Myocyte (in vitro differentiated cells): ENCODE results near the gene ABHD17A. TPM values are rescaled to one million over a fixed set of nuclear protein-coding genes. Genes with fewer than 3 reads are reported as not detected.

ENCODE experiments used
- DNase-seq: peaks from one replicate; pipeline ENCODE4 v3.0.0-alpha.2; 2012; ENCODE audit warnings: low read depth
- total RNA-seq: library from RNA; depleted of rRNA; stranded (reverse); fragments of >200 nt; gene quantifications from 2 replicates; pipeline ENCODE4 v1.2.3, GENCODE V29; 2014

Gene ABHD17A
- total RNA-seq, 1 donor from 2014 or later: 106 TPM

GRCh38 chr19:1839658-1840540 lies 45.4 kb downstream of the ABHD17A start:
- no peak for DNase-seq

GRCh38 chr19:1837625-1838105 lies 47.6 kb downstream of the ABHD17A start:
- peak; percentile 30 for DNase-seq

- no peak for DNase-seq
These were observed 48.1 kb downstream of the ABHD17A start for GRCh38 chr19:1837222-1837565.

GRCh38 chr19:1836458-1837221 lies 48.7 kb downstream of the ABHD17A start:
- DNase-seq: no peak

GRCh38 chr19:1833540-1833939 lies 51.8 kb downstream of the ABHD17A start:
- DNase-seq: peak; percentile 13

GRCh38 chr19:1832046-1832663 lies 53.1 kb downstream of the ABHD17A start:
- DNase-seq: no peak

GRCh38 chr19:1830978-1831377 lies 54.3 kb downstream of the ABHD17A start:
- no peak for DNase-seq

- no peak for DNase-seq
These were observed 54.7 kb downstream of the ABHD17A start for GRCh38 chr19:1830568-1830967.

- DNase-seq: no peak
These were observed 55.3 kb downstream of the ABHD17A start for GRCh38 chr19:1829958-1830357.

GRCh38 chr19:1828279-1829238 lies 56.7 kb downstream of the ABHD17A start:
- DNase-seq: no peak

GRCh38 chr19:1827566-1828278 lies 57.6 kb downstream of the ABHD17A start:
- no peak for DNase-seq

Other genes with a start within 250 kb of the ABHD17A start
- 124 and 141 TPM in 2 replicates for gene TCF3, start 232.9 kb downstream of the ABHD17A start, total RNA-seq
- not detected in 2 replicates for gene ONECUT3, start 132.0 kb downstream of the ABHD17A start, total RNA-seq
- 0.48 and 1.1 TPM in 2 replicates for gene ATP8B3, start 73.2 kb downstream of the ABHD17A start, total RNA-seq
- 9.0 and 9.4 TPM in 2 replicates for gene REXO1, start 37.0 kb downstream of the ABHD17A start, total RNA-seq
- 8.6 and 9.7 TPM in 2 replicates for gene KLF16, start 21.9 kb downstream of the ABHD17A start, total RNA-seq
- 4.7 and 5.0 TPM in 2 replicates for gene ADAT3, start 19.9 kb upstream of the ABHD17A start, total RNA-seq
- gene SCAMP4, start 19.9 kb upstream of the ABHD17A start, total RNA-seq: 73.0 and 97.7 TPM in 2 replicates
- gene CSNK1G2, start 55.7 kb upstream of the ABHD17A start, total RNA-seq: 70.6 and 75.2 TPM in 2 replicates
- 40.2 and 44.4 TPM in 2 replicates for gene BTBD2, start 130.2 kb upstream of the ABHD17A start, total RNA-seq
- 35.3 and 44.6 TPM in 2 replicates for gene MKNK2, start 165.7 kb upstream of the ABHD17A start, total RNA-seq
- gene MOB3A, start 210.8 kb upstream of the ABHD17A start, total RNA-seq: 17.6 and 22.4 TPM in 2 replicates
- 7.2 and 8.2 TPM in 2 replicates for gene IZUMO4, start 211.4 kb upstream of the ABHD17A start, total RNA-seq